CD14-positive monocyte (primary cell): Measurements from ENCODE around the gene TXNDC11. TPM values are rescaled to one million over a fixed set of nuclear protein-coding genes. Genes with fewer than 3 reads are reported as not detected.

ENCODE experiments used
- DNase-seq, 3 donors: peaks; one replicate each; pipeline ENCODE4 v3.0.0-alpha.2; 2011 to 2022
- H2AFZ ChIP-seq: 2 replicates; pipeline ENCODE4 v1.6.0; 2012; ENCODE audit warnings: mild to moderate bottlenecking, low read depth, low read length, inconsistent platforms; ENCODE audit not compliant: insufficient read depth, poor library complexity, severe bottlenecking
- H3K27ac ChIP-seq, 2 donors: 1 replicate in 1 of 2; 2 replicates in 1 of 2; pipeline ENCODE4 v1.5.1; 2012 to 2013; ENCODE audit warnings: low read length in 2 of 2, control low read depth in 1 of 2, inconsistent platforms in 1 of 2, low read depth in 1 of 2, mild to moderate bottlenecking in 1 of 2
- H3K27me3 ChIP-seq, 2 donors: one replicate each; pipeline versions ENCODE4 v1.6.0 to v1.6.1; 2011 to 2013; ENCODE audit warnings: low read length in 2 of 2; ENCODE audit not compliant: control insufficient read depth in 2 of 2, insufficient read depth in 2 of 2
- H3K36me3 ChIP-seq, 2 donors: replicated peaks in 1 of 2; 1 replicate in 1 of 2; 2 replicates in 1 of 2; pipeline versions ENCODE4 v1.5.1 to v1.6.1; 2012 to 2013; ENCODE audit warnings: low read length in 2 of 2, control low read depth in 1 of 2, inconsistent platforms in 1 of 2, mild to moderate bottlenecking in 1 of 2; ENCODE audit not compliant: insufficient read depth in 2 of 2, control insufficient read depth in 1 of 2
- H3K4me1 ChIP-seq, 2 donors: 1 replicate in 1 of 2; 2 replicates in 1 of 2; pipeline versions ENCODE4 v1.5.1 to v1.6.1; 2012 to 2013; ENCODE audit warnings: low read length in 2 of 2, control low read depth in 1 of 2, inconsistent platforms in 1 of 2, mild to moderate bottlenecking in 1 of 2, moderate library complexity in 1 of 2; ENCODE audit not compliant: insufficient read depth in 2 of 2, control insufficient read depth in 1 of 2
- H3K4me2 ChIP-seq: replicated peaks from 2 replicates; pipeline ENCODE3; 2012; ENCODE audit warnings: low read length, moderate library complexity, mild to moderate bottlenecking; ENCODE audit not compliant: poor library complexity, severe bottlenecking; ENCODE audit errors: extremely low read depth
- H3K4me3 ChIP-seq, 3 experiments: fragments of 200-600 bp in 1 of 3; sonication (generic) in 1 of 3; replicated peaks in 1 of 3; 1 replicate in 2 of 3; 2 replicates in 1 of 3; pipeline ENCODE4 v1.5.1; 2011 to 2013; ENCODE audit warnings: low read length in 3 of 3, mild to moderate bottlenecking in 3 of 3, control low read depth in 2 of 3, low read depth in 2 of 3, inconsistent platforms in 1 of 3, moderate library complexity in 1 of 3
- H3K79me2 ChIP-seq: 2 replicates; pipeline ENCODE4 v1.6.0; 2012; ENCODE audit warnings: mild to moderate bottlenecking, control low read depth, inconsistent platforms, low read length, moderate library complexity; ENCODE audit not compliant: insufficient read depth
- H3K9ac ChIP-seq: 2 replicates; pipeline ENCODE4 v1.6.0; 2017; ENCODE audit warnings: low read length, mild to moderate bottlenecking; ENCODE audit not compliant: insufficient read depth, poor library complexity, severe bottlenecking
- H3K9me3 ChIP-seq, 2 donors: replicated peaks in 1 of 2; 1 replicate in 1 of 2; 2 replicates in 1 of 2; pipeline versions ENCODE4 v1.5.1 to v1.6.1; 2012 to 2013; ENCODE audit warnings: low read length in 2 of 2, control low read depth in 1 of 2; ENCODE audit not compliant: control insufficient read depth in 1 of 2, insufficient read depth in 1 of 2
- H4K20me1 ChIP-seq: 2 replicates; pipeline ENCODE4 v1.6.0; 2012; ENCODE audit warnings: mild to moderate bottlenecking, low read length, control low read depth, moderate library complexity; ENCODE audit not compliant: insufficient read depth
- H3K27ac Mint-ChIP-seq, 7 donors: one replicate each; pipeline ENCODE4 v1.8.0; 2020; ENCODE audit warnings: mild to moderate bottlenecking in 7 of 7, mixed read lengths in 7 of 7, moderate library complexity in 6 of 7, inconsistent platforms in 2 of 7
- H3K27me3 Mint-ChIP-seq, 3 donors: one replicate each; pipeline ENCODE4 v1.8.0; 2021 to 2022; ENCODE audit warnings: low read depth in 3 of 3, mild to moderate bottlenecking in 3 of 3, mixed read lengths in 3 of 3, moderate library complexity in 3 of 3, inconsistent platforms in 1 of 3
- H3K36me3 Mint-ChIP-seq, 2 donors: one replicate each; pipeline ENCODE4 v1.8.0; 2020; ENCODE audit warnings: mixed read lengths in 2 of 2, inconsistent platforms in 1 of 2, mild to moderate bottlenecking in 1 of 2
- H3K4me1 Mint-ChIP-seq: one replicate; pipeline ENCODE4 v1.8.0; 2020; ENCODE audit warnings: mild to moderate bottlenecking, mixed read lengths
- H3K4me3 Mint-ChIP-seq, 2 donors: one replicate each; pipeline ENCODE4 v1.8.0; 2020; ENCODE audit warnings: mild to moderate bottlenecking in 2 of 2, mixed read lengths in 2 of 2, moderate library complexity in 1 of 2
- H3K9me3 Mint-ChIP-seq, 7 donors: one replicate each; pipeline ENCODE4 v1.8.0; 2020 to 2022; ENCODE audit warnings: mixed read lengths in 7 of 7, mild to moderate bottlenecking in 6 of 7, moderate library complexity in 6 of 7, inconsistent platforms in 2 of 7
- CTCF ChIP-seq: fragments of 200-600 bp; IDR thresholded peaks from one replicate; pipeline ENCODE4 v1.8.0; 2022; ENCODE audit warnings: antibody characterized with exemption, mild to moderate bottlenecking
- WGBS: methylation state at CpG from one replicate; pipeline ENCODE4 v1.1.5; 2013; ENCODE audit warnings: missing lambda C conversion rate; ENCODE audit not compliant: insufficient coverage; 5-methylcytosine and 5-hydroxymethylcytosine counted together
- intact Hi-C, 2 donors: fragments of 100-400 bp; cut with micrococcal nuclease; formaldehyde crosslinking; loops; one replicate each; pipeline versions ENCODE4 v1.15.0 to v1.15.1; 2023
- polyA plus RNA-seq, 3 donors: library from polyadenylated mRNA; depleted of rRNA in 1 of 3; unstranded in 2 of 3; stranded (reverse) in 1 of 3; fragments of 300-500 nt in 2 of 3; fragments of >200 nt in 1 of 3; fragmentation: Illumina TruSeq in 2 of 3; gene quantifications; 1 replicate in 2 of 3; 2 replicates in 1 of 3; pipeline ENCODE4 v1.2.3, GENCODE V29; 2012 to 2021

Gene TXNDC11
- polyA plus RNA-seq, 3 donors, result 32.9 to 60.0 (median 40.6) TPM

GRCh38 chr16:11681976-11682654, 60.5 kb downstream of the TXNDC11 start:
- H3K79me2 ChIP-seq, result peaks cover 37% of the 10 kb centered on the region
- H3K27me3 ChIP-seq, result no peaks in the 10 kb centered on the region
- Mint-ChIP-seq H3K27ac (peak overlapping the region; percentile 16 to 82 (median 81)), H3K36me3 (peaks cover 78 to 87% of the 10 kb centered on the region in 2 donors), H3K9me3 (no peaks in the 10 kb centered on the region), H3K4me1 (peaks cover 62% of the 10 kb centered on the region), H3K4me3 (peak overlapping the region in 1 of 2 donors; percentile 37), H3K27me3 (no peaks in the 10 kb centered on the region)
- no peak overlapping the region for H2AFZ ChIP-seq
- WGBS, result 50% methylated on average over 7 of the region's 12 CpGs
- intact Hi-C loops, result no loop called here
- H3K4me3 ChIP-seq, result peak overlapping the region in 1 of 3 experiments; percentile 19
- peak in 2 of 3 donors; percentile 55 to 56 for DNase-seq
- H3K9ac ChIP-seq, result no peak overlapping the region
- H3K4me2 ChIP-seq, result peak overlapping the region; percentile 19
- no peaks in the 10 kb centered on the region for H3K9me3 ChIP-seq
- peaks cover 56 to 84% of the 10 kb centered on the region in 2 donors for H3K36me3 ChIP-seq
- H3K4me1 ChIP-seq, result peaks cover 55 to 62% of the 10 kb centered on the region in 2 donors
- H3K27ac ChIP-seq, result peak overlapping the region; percentile 12 to 58
- TF ChIP-seq CTCF, result no peak
- peaks cover 55% of the 10 kb centered on the region for H4K20me1 ChIP-seq

- H3K9me3 Mint-ChIP-seq, result no peaks in the 10 kb centered on the region
These were observed 61.1 kb downstream of the TXNDC11 start for GRCh38 chr16:11681556-11681955.

More at GRCh38 chr16:11681556-11681955, 61.1 kb downstream of the TXNDC11 start:
- WGBS, result 0% methylated on average over 2 of the region's 2 CpGs
- H3K4me3 Mint-ChIP-seq, result peak overlapping the region in 1 of 2 donors; percentile 37
- Histone ChIP-seq H3K4me2 (peak overlapping the region; percentile 19), H3K27ac (peak overlapping the region; percentile 31 to 58), H2AFZ (no peak overlapping the region), H3K9me3 (no peaks in the 10 kb centered on the region), H3K9ac (no peak overlapping the region), H3K27me3 (no peaks in the 10 kb centered on the region), H3K4me1 (peaks cover 61 to 68% of the 10 kb centered on the region in 2 donors), H3K4me3 (peak overlapping the region in 1 of 3 experiments; percentile 19), H4K20me1 (peaks cover 61% of the 10 kb centered on the region), H3K36me3 (peaks cover 58 to 84% of the 10 kb centered on the region in 2 donors), H3K79me2 (peaks cover 37% of the 10 kb centered on the region)
- peaks cover 78 to 87% of the 10 kb centered on the region in 2 donors for H3K36me3 Mint-ChIP-seq
- intact Hi-C loops, result no loop called here
- DNase-seq, result peak in 2 of 3 donors; percentile 37 to 54
- peak overlapping the region; percentile 16 to 82 (median 81) for H3K27ac Mint-ChIP-seq
- no peak for TF ChIP-seq CTCF
- H3K4me1 Mint-ChIP-seq, result peaks cover 68% of the 10 kb centered on the region
- no peaks in the 10 kb centered on the region for H3K27me3 Mint-ChIP-seq
